ENCODE results near the gene CACNA2D1. TPM values are rescaled to one million over a fixed set of nuclear protein-coding genes. Genes with fewer than 3 reads are reported as not detected.

The CACNA2D1 gene
- total RNA-seq, 1 experiment from 2014 or later: 0.27 TPM

- H3K79me2 ChIP-seq (ENCODE audit: insufficient read depth, low read length): no peaks in the 10 kb centered on the region
- H3K4me1 ChIP-seq (ENCODE audit: control insufficient read depth in 1 of 2, insufficient read depth in 2 of 2, low read length in 2 of 2): peaks cover 0 to 7% of the 10 kb centered on the region in 2 experiments; a peak in 2 of 4 replicates
- no peaks in the 10 kb centered on the region for H3K9me3 ChIP-seq (ENCODE audit: control insufficient read depth in 1 of 2, insufficient read depth in 1 of 2, low read depth in 1 of 2, low read length in 2 of 2)
- ChIA-PET POLR2A (no interaction called here), CTCF (interaction anchor here (0.9 kb wide), 1 partner anchor 60 kb away, joined by 3 read pairs; no protein-coding TSS in a partner anchor), RAD21 (ENCODE audit: low non-redundant PET in 1 of 2, low total read pairs in 2 of 2, uncharacterized antibody in 2 of 2, unreplicated experiment in 2 of 2) (interaction anchor here in 1 of 2 experiments (0.6 kb wide), 1 partner anchor 278 kb away, joined by 4 read pairs; no protein-coding TSS in a partner anchor)
- DNase-seq (ENCODE audit: low read depth, low spot score) (no peak), ATAC-seq (no peak)
- TF ChIP-seq ZFX (IDR thresholded peaks at IDR 0.05) (no peak), TCF7L2 (IDR thresholded peaks at IDR 0.05; ENCODE audit: borderline replicate concordance, extremely low read depth, insufficient read depth, insufficient read length) (no peak), POLR2A (IDR thresholded peaks at IDR 0.05; ENCODE audit: borderline replicate concordance, extremely low read depth, insufficient read depth, insufficient read length) (no peak), EGR1 (IDR thresholded peaks at IDR 0.05; ENCODE audit: low read depth) (no peak), ELF1 (IDR thresholded peaks at IDR 0.05; ENCODE audit: borderline replicate concordance, low read depth) (no peak), ZBTB33 (IDR thresholded peaks at IDR 0.05; ENCODE audit: extremely low read depth, insufficient replicate concordance, low read length) (no peak), SRF (IDR thresholded peaks at IDR 0.05; ENCODE audit: low read depth) (no peak), ZNF274 (IDR thresholded peaks at IDR 0.05; ENCODE audit: low read depth, low read length) (no peak)
- TF ChIP-seq, protein P1, sequence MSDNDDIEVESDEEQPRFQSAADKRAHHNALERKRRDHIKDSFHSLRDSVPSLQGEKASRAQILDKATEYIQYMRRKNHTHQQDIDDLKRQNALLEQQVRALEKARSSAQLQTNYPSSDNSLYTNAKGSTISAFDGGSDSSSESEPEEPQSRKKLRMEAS (IDR thresholded peaks at IDR 0.05): no peak
- H4K20me1 ChIP-seq (ENCODE audit: insufficient read depth): no peaks in the 10 kb centered on the region
- intact Hi-C loops (cut with micrococcal nuclease): no loop called here
- BruUV-seq (replicated peaks): no TSS peak
- H3K36me3 ChIP-seq (ENCODE audit: control insufficient read depth in 1 of 2, insufficient read depth in 2 of 2, low read length in 2 of 2): no peaks in the 10 kb centered on the region
- H3K27ac ChIP-seq (ENCODE audit: low read depth, low read length): no peak overlapping the region
- no peaks in the 10 kb centered on the region for H3K9me2 ChIP-seq (ENCODE audit: insufficient read depth)
- no peaks in the 10 kb centered on the region for H3K27me3 ChIP-seq (ENCODE audit: insufficient read depth, low read length)
- no peak overlapping the region for H3K4me3 ChIP-seq (replicated peaks in 1 of 2; ENCODE audit: low read depth in 1 of 2, low read length in 2 of 2)
- no peak overlapping the region for H2AFZ ChIP-seq (ENCODE audit: low read depth, low read length, poor library complexity, severe bottlenecking)
- H3K9ac ChIP-seq (ENCODE audit: low read length): no peak overlapping the region
- H3K4me2 ChIP-seq (ENCODE audit: low read length): no peak overlapping the region
These were observed 148.7 kb downstream of the CACNA2D1 start for GRCh38 chr7:82294865-82295264.

All from HCT116 (cell line).